Common myeloid progenitor, CD34-positive (primary cell): ENCODE data around the gene KCTD16.

Experiments used
- CTCF ChIA-PET: fragments of 350-600 bp; sonication (Branson Sonifier 250); formaldehyde crosslinking; loops from one replicate; lab custom pipeline; 2021; ENCODE audit warnings: antibody characterized with exemption; lab: Charles Lee
- POLR2A ChIA-PET: fragments of 350-600 bp; sonication (Branson Sonifier 250); formaldehyde crosslinking; loops from one replicate; lab custom pipeline; 2021; ENCODE audit warnings: antibody characterized with exemption; lab: Charles Lee
- DNase-seq, 3 donors: peaks; one replicate each; pipeline versions ENCODE4 v3.0.0 to v3.0.0-alpha.2; 2013
- H3K27ac ChIP-seq, 2 experiments: 1 replicate in 1 of 2; 2 replicates in 1 of 2; pipeline ENCODE4 v1.7.0; 2013; ENCODE audit warnings: inconsistent platforms in 2 of 2, low read length in 2 of 2, mild to moderate bottlenecking in 2 of 2, low read depth in 1 of 2, moderate library complexity in 1 of 2; ENCODE audit not compliant: severe bottlenecking in 2 of 2, insufficient read depth in 1 of 2, poor library complexity in 1 of 2
- H3K27me3 ChIP-seq, 5 experiments: replicated peaks in 2 of 5; 1 replicate in 3 of 5; 2 replicates in 2 of 5; pipeline versions ENCODE4 v1.6.1 to v1.7.0; 2013; ENCODE audit warnings: low read length in 4 of 5, mild to moderate bottlenecking in 2 of 5, moderate library complexity in 2 of 5, inconsistent platforms in 1 of 5; ENCODE audit not compliant: insufficient read depth in 5 of 5, control insufficient read depth in 4 of 5
- H3K36me3 ChIP-seq, 4 experiments: 1 replicate in 2 of 4; 2 replicates in 2 of 4; pipeline versions ENCODE4 v1.6.1 to v1.7.0; 2013; ENCODE audit warnings: low read length in 3 of 4, control low read depth in 1 of 4, mild to moderate bottlenecking in 1 of 4; ENCODE audit not compliant: control insufficient read depth in 4 of 4, insufficient read depth in 4 of 4
- H3K4me1 ChIP-seq, 4 experiments: 1 replicate in 3 of 4; 2 replicates in 1 of 4; pipeline versions ENCODE4 v1.6.1 to v1.7.1; 2013; ENCODE audit warnings: low read length in 3 of 4, mild to moderate bottlenecking in 3 of 4, control low read depth in 1 of 4, inconsistent platforms in 1 of 4, moderate library complexity in 1 of 4; ENCODE audit not compliant: control insufficient read depth in 4 of 4, insufficient read depth in 4 of 4; ENCODE audit errors: control extremely low read depth in 1 of 4
- H3K4me3 ChIP-seq, 7 experiments: 1 replicate in 4 of 7; 2 replicates in 3 of 7; pipeline versions ENCODE4 v1.5.1 to v1.7.0; 2013; ENCODE audit warnings: mild to moderate bottlenecking in 7 of 7, low read length in 6 of 7, moderate library complexity in 6 of 7, inconsistent platforms in 2 of 7, low read depth in 2 of 7, control low read depth in 1 of 7; ENCODE audit not compliant: insufficient read depth in 4 of 7, control insufficient read depth in 1 of 7; ENCODE audit errors: extremely low read depth in 1 of 7
- H3K9me3 ChIP-seq, 5 experiments: 1 replicate in 4 of 5; 2 replicates in 1 of 5; pipeline versions ENCODE4 v1.6.1 to v1.7.1; 2013; ENCODE audit warnings: low read length in 4 of 5, mild to moderate bottlenecking in 2 of 5, inconsistent platforms in 1 of 5, low read depth in 1 of 5, moderate library complexity in 1 of 5; ENCODE audit not compliant: control insufficient read depth in 4 of 5, insufficient read depth in 2 of 5; ENCODE audit errors: control extremely low read depth in 1 of 5
- WGBS: methylation state at CpG from one replicate; pipeline ENCODE4 v1.1.5; 2013; ENCODE audit not compliant: insufficient coverage; 5-methylcytosine and 5-hydroxymethylcytosine counted together

Gene KCTD16

GRCh38 chr5:144273232-144274027 is 102.8 kb downstream of the KCTD16 start:
- no peak overlapping the region for H3K27ac ChIP-seq
- ChIA-PET CTCF (interaction anchor here (0.6 kb wide), 1 partner anchor 1754 kb away, joined by 3 read pairs; no protein-coding TSS in a partner anchor), POLR2A (no interaction called here)
- no peaks in the 10 kb centered on the region for H3K9me3 ChIP-seq
- DNase-seq = no peak
- no CpG with 5 or more reads among the region's 2 CpGs for WGBS
- no peaks in the 10 kb centered on the region for H3K36me3 ChIP-seq
- H3K4me3 ChIP-seq = no peak overlapping the region
- no peaks in the 10 kb centered on the region for H3K27me3 ChIP-seq
- no peaks in the 10 kb centered on the region for H3K4me1 ChIP-seq

DNA sequence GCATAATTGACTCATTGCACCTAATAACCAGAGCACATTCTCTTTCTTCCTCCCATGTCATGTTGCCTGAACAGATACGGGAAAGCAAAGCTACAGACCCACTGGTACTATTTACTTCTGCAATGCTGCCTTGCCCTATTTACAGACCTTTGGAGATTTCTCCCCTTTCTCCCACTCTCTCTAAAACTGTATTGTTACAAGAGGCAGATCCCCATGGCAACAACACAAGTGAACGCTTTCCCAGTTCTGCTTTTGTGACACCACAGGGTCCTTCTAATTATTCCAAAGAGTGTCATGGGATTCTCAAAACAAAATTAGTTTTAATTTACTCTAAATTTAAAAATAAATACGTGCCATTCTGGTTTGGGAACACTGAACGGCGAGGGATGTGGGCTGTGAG is 104.7 kb downstream of the KCTD16 start:
- no peak overlapping the region for H3K4me3 ChIP-seq
- CTCF ChIA-PET = no interaction called here

GRCh38 chr5:144276034-144276822 is 105.6 kb downstream of the KCTD16 start:
- no peak for DNase-seq
- 95% methylated on average over 5 of the region's 5 CpGs for WGBS
- no peak overlapping the region for H3K4me3 ChIP-seq
- H3K36me3 ChIP-seq = no peaks in the 10 kb centered on the region
- no peaks in the 10 kb centered on the region for H3K4me1 ChIP-seq
- no peak overlapping the region for H3K27ac ChIP-seq
- ChIA-PET POLR2A (no interaction called here), CTCF (no interaction called here)
- no peaks in the 10 kb centered on the region for H3K9me3 ChIP-seq
- H3K27me3 ChIP-seq = no peaks in the 10 kb centered on the region

More for the DNA sequence above, 104.7 kb downstream of the KCTD16 start:
- Histone ChIP-seq H3K27ac (no peak overlapping the region), H3K4me1 (no peaks in the 10 kb centered on the region), H3K27me3 (no peaks in the 10 kb centered on the region), H3K9me3 (no peaks in the 10 kb centered on the region), H3K36me3 (no peaks in the 10 kb centered on the region)
- POLR2A ChIA-PET = no interaction called here
- DNase-seq = no peak
- WGBS = 89% methylated on average over 4 of the region's 5 CpGs

DNA sequence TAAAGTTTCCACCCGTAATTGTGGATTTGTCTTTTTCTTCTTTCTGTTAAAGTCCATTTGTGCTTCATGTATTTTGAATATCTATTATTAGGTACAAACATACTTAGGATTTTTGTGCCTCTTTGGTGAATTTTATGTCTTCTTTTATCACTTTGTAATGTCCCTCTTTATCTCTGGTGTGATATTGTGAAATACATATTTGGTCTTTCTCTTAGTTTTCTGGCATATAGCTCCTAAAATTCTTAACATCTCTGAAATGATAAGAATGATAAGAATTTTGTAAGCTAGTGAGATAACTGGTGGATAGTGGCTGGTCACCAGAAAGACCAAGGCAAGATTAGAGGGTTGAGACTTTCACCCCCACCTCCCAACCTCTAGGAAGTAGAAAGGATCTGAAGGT is 111.1 kb downstream of the KCTD16 start:
- Histone ChIP-seq H3K36me3 (no peaks in the 10 kb centered on the region), H3K27ac (no peak overlapping the region), H3K27me3 (no peaks in the 10 kb centered on the region), H3K4me3 (no peak overlapping the region), H3K4me1 (no peaks in the 10 kb centered on the region), H3K9me3 (no peaks in the 10 kb centered on the region)
- ChIA-PET POLR2A (interaction anchor here (0.7 kb wide), 1 partner anchor 18 kb away, joined by 7 read pairs; no protein-coding TSS in a partner anchor), CTCF (no interaction called here)
- no peak for DNase-seq
- no CpG with 5 or more reads among the region's 1 CpG for WGBS

- no peaks in the 10 kb centered on the region for H3K27me3 ChIP-seq
- no peaks in the 10 kb centered on the region for H3K4me1 ChIP-seq
- ChIA-PET POLR2A (no interaction called here), CTCF (no interaction called here)
- H3K36me3 ChIP-seq = no peaks in the 10 kb centered on the region
- no peak for DNase-seq
- no CpG with 5 or more reads among the region's 2 CpGs for WGBS
- no peak overlapping the region for H3K27ac ChIP-seq
- H3K9me3 ChIP-seq = no peaks in the 10 kb centered on the region
- H3K4me3 ChIP-seq = no peak overlapping the region
Observed at GRCh38 chr5:144284036-144284435, 113.4 kb downstream of the KCTD16 start.

GRCh38 chr5:144284931-144285502 is 114.3 kb downstream of the KCTD16 start:
- Histone ChIP-seq H3K36me3 (no peaks in the 10 kb centered on the region), H3K4me1 (no peaks in the 10 kb centered on the region), H3K4me3 (no peak overlapping the region), H3K27me3 (no peaks in the 10 kb centered on the region), H3K9me3 (no peaks in the 10 kb centered on the region), H3K27ac (no peak overlapping the region)
- WGBS = no CpG with 5 or more reads among the region's 2 CpGs
- POLR2A ChIA-PET = no interaction called here
- CTCF ChIA-PET = no interaction called here
- DNase-seq = no peak

- CTCF ChIA-PET = no interaction called here
- POLR2A ChIA-PET = no interaction called here
- no peaks in the 10 kb centered on the region for H3K36me3 ChIP-seq
- no peaks in the 10 kb centered on the region for H3K9me3 ChIP-seq
- H3K27ac ChIP-seq = no peak overlapping the region
- H3K27me3 ChIP-seq = no peaks in the 10 kb centered on the region
- WGBS = 100% methylated on average over 2 of the region's 2 CpGs
- no peak overlapping the region for H3K4me3 ChIP-seq
- no peak for DNase-seq
- no peaks in the 10 kb centered on the region for H3K4me1 ChIP-seq
Observed at GRCh38 chr5:144289277-144289676, 118.6 kb downstream of the KCTD16 start.
